Peyer's patch (tissue), 4 donors: ENCODE data around the gene CDH26.

Experiments used
- CTCF ChIP-seq, 6 experiments: fragments of 450-650 bp in 4 of 6; fragments of 200-600 bp in 2 of 6; sonication (generic) in 1 of 6; IDR thresholded peaks; one replicate each; pipeline ENCODE4 v1.5.1; 2017 to 2019; ENCODE audit warnings: antibody characterized with exemption in 6 of 6, mild to moderate bottlenecking in 3 of 6, moderate library complexity in 1 of 6
- POLR2A ChIP-seq, 2 donors: fragments of 450-650 bp; IDR thresholded peaks; one replicate each; pipeline ENCODE4 v1.5.1; 2017; ENCODE audit warnings: antibody characterized with exemption in 2 of 2, mild to moderate bottlenecking in 2 of 2, moderate library complexity in 2 of 2

GRCh38 chr20:60026010-60026409 is 67.8 kb downstream of the CDH26 start:
- TF ChIP-seq CTCF (IDR thresholded peaks at IDR 0.05) (no peak), POLR2A (IDR thresholded peaks at IDR 0.05) (no peak)
